Measurements from ENCODE around the gene DLX6. TPM values are rescaled to one million over a fixed set of nuclear protein-coding genes. Genes with fewer than 3 reads are reported as not detected.

The DLX6 gene
- total and polyA plus RNA-seq, 2 of the 8 experiments (the other 6 are each of a cell fraction or from before 2014, with no cell fraction given): not detected

DNA sequence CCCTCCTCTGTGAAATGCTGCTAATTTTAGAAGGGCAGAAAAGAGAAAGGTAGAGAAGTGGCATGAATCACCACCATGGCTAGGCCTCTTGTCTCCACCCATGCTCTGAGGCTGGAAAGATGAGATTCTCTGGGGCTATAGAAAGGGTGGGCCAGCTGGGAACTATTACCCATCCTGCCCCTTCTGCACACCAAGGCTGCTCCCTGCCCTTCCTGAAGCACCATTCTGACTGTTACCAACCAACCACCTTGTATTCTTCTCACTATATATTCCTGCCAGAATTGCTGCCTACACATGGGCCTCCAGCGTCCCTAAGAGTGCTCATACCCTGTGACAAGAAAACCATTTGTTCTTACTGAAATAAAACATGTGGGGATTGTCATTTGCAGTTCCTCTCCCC lies 11.4 kb upstream of the DLX6 start:
- Histone ChIP-seq H3K23ac (ENCODE audit: insufficient read length) (no peak overlapping the region), H2AFZ (ENCODE audit: low read length) (no peak overlapping the region), H3K79me2 (ENCODE audit: control insufficient read depth in 1 of 2, insufficient read depth in 2 of 2, low read length in 2 of 2) (no peaks in the 10 kb centered on the region), H2BK12ac (ENCODE audit: low read depth, low read length) (no peak overlapping the region), H4K8ac (ENCODE audit: extremely low read depth, insufficient read depth, low read length) (no peak overlapping the region), H4K91ac (replicated peaks; ENCODE audit: insufficient read length, low read length) (no peak overlapping the region), H3K36me3 (ENCODE audit: control insufficient read depth in 2 of 4, insufficient read depth in 4 of 4, low read length in 3 of 4) (peaks cover 0 to 5% (median 0%) of the 10 kb centered on the region in 4 experiments; a peak in 1 of 8 replicates), H2BK20ac (ENCODE audit: low read length) (no peak overlapping the region), H3K4me2 (ENCODE audit: insufficient read depth in 1 of 2, low read depth in 2 of 2, low read length in 2 of 2) (peak overlapping the region in 1 of 2 experiments; percentile 90; a peak in 1 of 4 replicates), H3K56ac (replicated peaks; ENCODE audit: insufficient read length, low read depth, low read length) (no peak overlapping the region), H4K20me1 (replicated peaks in 1 of 2; ENCODE audit: control insufficient read depth in 1 of 2, insufficient read depth in 2 of 2, low read length in 2 of 2) (peaks cover 13 to 37% of the 10 kb centered on the region in 2 experiments), H3K4me1 (replicated peaks in 1 of 4; ENCODE audit: control insufficient read depth in 3 of 4, insufficient read depth in 4 of 4, low read length in 3 of 4) (peaks cover 11 to 39% (median 23%) of the 10 kb centered on the region in 4 experiments), H3K79me1 (ENCODE audit: low read depth, low read length) (no peaks in the 10 kb centered on the region), H3K4ac (replicated peaks; ENCODE audit: insufficient read length, low read depth, low read length) (no peak overlapping the region), H2AK5ac (ENCODE audit: low read depth, low read length) (no peak overlapping the region; the same call in 1 of the 2 replicates), H2BK120ac (replicated peaks; ENCODE audit: low read depth, low read length) (no peak overlapping the region), H2BK15ac (ENCODE audit: low read length) (no peak overlapping the region), H3K4me3 (ENCODE audit: extremely low read depth in 1 of 4, insufficient read depth in 2 of 4, low read depth in 3 of 4, low read length in 4 of 4) (peak overlapping the region in 1 of 4 experiments; percentile 53; a peak in 1 of 8 replicates), H3K27ac (ENCODE audit: low read depth, low read length) (no peak overlapping the region), H4K5ac (ENCODE audit: insufficient read length, low read depth, low read length) (no peak overlapping the region), H3K14ac (ENCODE audit: insufficient read length) (no peak overlapping the region), H3K27me3 (replicated peaks in 1 of 4; ENCODE audit: control insufficient read depth in 3 of 4, extremely low read depth in 1 of 4, insufficient read depth in 3 of 4, low read length in 3 of 4) (peaks cover 81 to 99% (median 90%) of the 10 kb centered on the region in 4 experiments), H2BK5ac (ENCODE audit: low read depth, low read length) (no peak overlapping the region), H3K18ac (ENCODE audit: extremely low read depth, low read length) (no peak overlapping the region), H3K23me2 (ENCODE audit: low read depth, low read length) (peaks cover 2% of the 10 kb centered on the region; the same call in 1 of the 2 replicates), H3K9me3 (ENCODE audit: insufficient read depth in 2 of 2, low read depth in 1 of 2, low read length in 1 of 2) (peaks cover 0 to 5% of the 10 kb centered on the region in 2 experiments; a peak in 1 of 4 replicates), H3K9ac (replicated peaks in 1 of 4; ENCODE audit: extremely low read depth in 1 of 4, low read depth in 3 of 4, low read length in 3 of 4) (no peak overlapping the region)
- WGBS, 2 experiments (ENCODE audit: extremely low coverage in 1 of 2, insufficient coverage in 1 of 2, insufficient read length in 1 of 2, insufficient replicate concordance in 2 of 2, low coverage in 1 of 2, low lambda C conversion rate in 2 of 2, missing lambda C conversion rate in 1 of 2): 35% methylated on average over 1 of the region's 1 CpG; no CpG with 5 or more reads in 1 of the 2 experiments
- TF ChIP-seq RXRA (IDR thresholded peaks at IDR 0.05; ENCODE audit: insufficient read depth, low read depth, low read length) (no peak), RNF2 (IDR thresholded peaks at IDR 0.05; ENCODE audit: borderline replicate concordance, low read depth, low read length, missing control alignments, poor library complexity, severe bottlenecking) (peak; percentile 76)
- CTCF ChIA-PET (ENCODE audit: partially characterized antibody): interaction anchor here (1.1 to 12.6 kb wide), 5 partner anchors 9 to 273 kb away, joined by 3 to 150 read pairs (median 7); partner anchors contain the start of gene DLX6
- DNase-seq (ENCODE audit: low read depth in 1 of 2, low spot score in 2 of 2) (no peak), FAIRE-seq (no peak)
- POLR2A ChIA-PET (ENCODE audit: partially characterized antibody): interaction anchor here (0.7 to 2.3 kb wide), 2 partner anchors 12 to 29 kb away, joined by 3 to 16 read pairs; partner anchors contain the start of gene DLX6
